ENCODE measurements around the gene SLC38A7. TPM values are rescaled to one million over a fixed set of nuclear protein-coding genes. Genes with fewer than 3 reads are reported as not detected.

Gene SLC38A7
- total RNA-seq, 1 donor from 2014 or later: 31.9 TPM

DNA sequence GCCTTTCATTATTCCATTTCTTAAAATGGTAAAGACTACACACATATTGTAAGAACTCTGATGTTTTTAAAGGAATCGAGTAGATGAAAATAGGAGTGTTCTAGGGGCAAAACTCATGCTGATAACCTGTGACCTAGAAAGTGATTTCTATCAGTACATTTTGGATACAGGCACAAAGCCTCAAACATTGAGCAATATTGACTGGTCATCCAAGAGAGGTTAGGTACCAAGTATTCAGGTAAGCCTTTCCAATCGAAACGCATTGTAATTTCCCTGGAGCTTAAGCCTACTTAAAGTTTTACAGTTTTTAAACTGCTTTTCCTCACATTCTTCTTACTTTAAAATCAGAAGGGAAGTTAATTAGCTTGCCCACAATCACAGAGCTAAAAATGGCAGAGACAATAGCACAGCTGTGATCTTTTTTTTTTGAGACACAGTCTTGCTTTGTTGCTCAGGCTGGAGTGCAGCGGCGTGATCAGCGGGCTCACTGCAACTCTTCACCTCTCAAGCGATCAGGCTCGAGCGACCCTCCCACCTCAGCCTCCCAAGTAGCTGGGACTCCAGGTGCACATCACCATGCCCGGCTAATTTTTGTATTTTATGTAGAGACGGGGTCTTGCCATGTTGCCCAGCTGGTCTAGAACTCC is 46.3 kb upstream of the SLC38A7 start:
- Histone ChIP-seq H3K36me3 (no peaks in the 10 kb centered on the region), H3K4me3 (no peak overlapping the region), H3K27ac (replicated peaks) (peak overlapping the region; percentile 93), H3K9me3 (replicated peaks) (no peaks in the 10 kb centered on the region), H3K27me3 (ENCODE audit: low read depth) (no peaks in the 10 kb centered on the region), H3K4me1 (peaks cover 75% of the 10 kb centered on the region)
- intact Hi-C loops (cut with micrococcal nuclease): no loop called here
- DNase-seq: no peak
- TF ChIP-seq, protein P1, sequence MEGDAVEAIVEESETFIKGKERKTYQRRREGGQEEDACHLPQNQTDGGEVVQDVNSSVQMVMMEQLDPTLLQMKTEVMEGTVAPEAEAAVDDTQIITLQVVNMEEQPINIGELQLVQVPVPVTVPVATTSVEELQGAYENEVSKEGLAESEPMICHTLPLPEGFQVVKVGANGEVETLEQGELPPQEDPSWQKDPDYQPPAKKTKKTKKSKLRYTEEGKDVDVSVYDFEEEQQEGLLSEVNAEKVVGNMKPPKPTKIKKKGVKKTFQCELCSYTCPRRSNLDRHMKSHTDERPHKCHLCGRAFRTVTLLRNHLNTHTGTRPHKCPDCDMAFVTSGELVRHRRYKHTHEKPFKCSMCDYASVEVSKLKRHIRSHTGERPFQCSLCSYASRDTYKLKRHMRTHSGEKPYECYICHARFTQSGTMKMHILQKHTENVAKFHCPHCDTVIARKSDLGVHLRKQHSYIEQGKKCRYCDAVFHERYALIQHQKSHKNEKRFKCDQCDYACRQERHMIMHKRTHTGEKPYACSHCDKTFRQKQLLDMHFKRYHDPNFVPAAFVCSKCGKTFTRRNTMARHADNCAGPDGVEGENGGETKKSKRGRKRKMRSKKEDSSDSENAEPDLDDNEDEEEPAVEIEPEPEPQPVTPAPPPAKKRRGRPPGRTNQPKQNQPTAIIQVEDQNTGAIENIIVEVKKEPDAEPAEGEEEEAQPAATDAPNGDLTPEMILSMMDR (IDR thresholded peaks at IDR 0.05; ENCODE audit: borderline replicate concordance): no peak

DNA sequence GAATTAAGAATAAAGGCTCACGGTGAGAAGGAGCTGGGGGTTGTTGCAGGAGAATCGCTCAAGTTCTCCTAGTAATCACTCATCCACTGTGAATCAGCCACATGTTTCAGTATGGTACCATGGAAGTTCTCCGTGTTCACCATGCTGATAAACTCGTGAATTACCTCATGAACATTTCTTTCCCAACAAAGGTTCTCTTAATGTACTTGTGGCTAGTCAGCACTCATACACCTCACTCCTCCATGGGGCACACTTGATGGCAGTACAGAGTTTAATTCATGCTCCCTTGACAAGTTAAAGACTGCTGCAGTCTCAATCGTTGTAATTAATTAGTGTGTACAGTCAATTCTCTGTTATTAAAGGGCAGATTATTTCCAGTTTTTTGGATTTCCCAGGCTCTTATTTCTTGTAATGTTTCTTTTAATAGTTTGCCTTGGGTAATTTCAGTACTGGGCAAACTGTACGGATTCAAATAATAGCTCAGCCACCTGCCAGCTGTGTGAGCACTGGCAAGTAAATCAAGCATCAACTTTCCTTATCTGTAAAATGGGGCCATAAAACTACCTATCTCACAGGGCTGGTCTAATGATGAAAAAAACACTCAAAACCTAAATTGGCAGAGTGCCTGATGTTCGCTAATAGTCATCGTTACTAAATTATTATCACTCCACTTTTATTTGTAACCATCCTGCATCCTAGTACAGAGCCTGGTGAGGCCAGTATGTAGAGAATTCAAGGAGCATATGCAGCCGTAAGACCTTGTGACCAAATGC is 43.4 kb upstream of the SLC38A7 start:
- Histone ChIP-seq H3K9me3 (replicated peaks) (no peaks in the 10 kb centered on the region), H3K4me3 (peak overlapping the region; percentile 32), H3K27ac (replicated peaks) (peak overlapping the region; percentile 93), H3K27me3 (ENCODE audit: low read depth) (no peaks in the 10 kb centered on the region), H3K4me1 (peaks cover 57% of the 10 kb centered on the region), H3K36me3 (peaks cover 10% of the 10 kb centered on the region)
- intact Hi-C loops (cut with micrococcal nuclease): no loop called here
- TF ChIP-seq, protein P1 (IDR thresholded peaks at IDR 0.05; ENCODE audit: borderline replicate concordance): no peak
- no peak for DNase-seq

GRCh38 chr16:58727028-58727781 is 42.6 kb upstream of the SLC38A7 start:
- Histone ChIP-seq H3K4me3 (no peak overlapping the region), H3K36me3 (peaks cover 18% of the 10 kb centered on the region), H3K27me3 (ENCODE audit: low read depth) (no peaks in the 10 kb centered on the region), H3K4me1 (peaks cover 49% of the 10 kb centered on the region), H3K27ac (replicated peaks) (peak overlapping the region; percentile 93), H3K9me3 (replicated peaks) (no peaks in the 10 kb centered on the region)
- TF ChIP-seq, protein P1 (IDR thresholded peaks at IDR 0.05; ENCODE audit: borderline replicate concordance): no peak
- no peak for DNase-seq
- intact Hi-C loops (cut with micrococcal nuclease): no loop called here

DNA sequence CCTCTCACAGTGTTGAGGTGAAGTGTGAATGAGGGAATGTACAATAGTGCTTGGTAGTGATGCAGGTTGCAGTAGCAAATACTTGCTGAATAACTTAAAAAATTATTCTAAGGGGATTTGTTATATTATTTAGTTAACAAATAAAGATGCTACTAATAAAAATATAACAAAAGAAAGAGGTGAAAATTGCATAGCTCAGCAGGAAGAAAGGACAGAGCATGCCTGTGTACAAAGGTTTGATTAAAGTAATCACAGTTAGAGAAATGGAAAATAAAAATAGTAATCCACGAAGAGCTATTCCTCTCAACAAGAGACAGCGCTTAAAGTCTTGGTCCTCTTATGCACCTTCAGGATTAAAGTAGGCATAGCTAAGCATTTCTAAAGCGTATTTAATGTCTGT is 38.5 kb upstream of the SLC38A7 start:
- TF ChIP-seq, protein P1 (IDR thresholded peaks at IDR 0.05; ENCODE audit: borderline replicate concordance): no peak
- H3K4me1 ChIP-seq: peaks cover 12% of the 10 kb centered on the region
- peaks cover 59% of the 10 kb centered on the region for H3K36me3 ChIP-seq
- no peak overlapping the region for H3K4me3 ChIP-seq
- H3K27me3 ChIP-seq (ENCODE audit: low read depth): no peaks in the 10 kb centered on the region
- no peaks in the 10 kb centered on the region for H3K9me3 ChIP-seq (replicated peaks)
- DNase-seq: no peak
- H3K27ac ChIP-seq (replicated peaks): no peak overlapping the region
- intact Hi-C loops (cut with micrococcal nuclease): no loop called here

GRCh38 chr16:58717994-58718393 is 33.4 kb upstream of the SLC38A7 start:
- H3K36me3 ChIP-seq: peaks cover 100% of the 10 kb centered on the region
- H3K4me3 ChIP-seq: no peak overlapping the region
- TF ChIP-seq, protein P1 (IDR thresholded peaks at IDR 0.05; ENCODE audit: borderline replicate concordance): no peak
- H3K27me3 ChIP-seq (ENCODE audit: low read depth): no peaks in the 10 kb centered on the region
- DNase-seq: no peak
- intact Hi-C loops (cut with micrococcal nuclease): no loop called here
- no peak overlapping the region for H3K27ac ChIP-seq (replicated peaks)
- H3K9me3 ChIP-seq (replicated peaks): no peaks in the 10 kb centered on the region
- no peaks in the 10 kb centered on the region for H3K4me1 ChIP-seq
